Left colon (tissue), 2 donors: ENCODE measurements around the gene MEF2A. TPM values are rescaled to one million over a fixed set of nuclear protein-coding genes. Genes with fewer than 3 reads are reported as not detected.
A peak's percentile ranks its signal among the peaks of the same experiment; 100 is the strongest.
"Not testable (repeated sequence)": the region's sequence is repeated elsewhere in the genome, so short reads cannot be mapped to it uniquely, and the experiment has no call there.

ENCODE experiments used
- ATAC-seq: fragments of 200-7000 bp; cut with Tn5 transposase; one replicate; pipeline ENCODE4 v1.9.1; 2020; ENCODE audit warnings: mild to moderate bottlenecking, moderate library complexity
- DNase-seq, 2 donors: peaks; one replicate each; pipeline ENCODE4 v3.0.0-alpha.2; 2020
- intact Hi-C, 2 donors: fragments of 100-400 bp; cut with DNase I in 1 of 2; cut with micrococcal nuclease in 1 of 2; formaldehyde crosslinking; loops; one replicate each; pipeline versions ENCODE4 v1.11.2 to v1.14.0; 2022; cut with DNase I, micrococcal nuclease
- total RNA-seq, 2 donors: library from RNA; stranded (reverse); fragmentation: NEBNext Ultra II Directional; extraction: Animal tissue kit (Norgen Biotek cat#: 25700); gene quantifications; one replicate each; pipeline ENCODE4 v1.2.1, GENCODE V29; 2021
- donor health status: DM: no; HTN: no; CAD: no.
- donor health status: DM: yes; HTN: yes; CAD: no.

The MEF2A gene
- total RNA-seq, 2 donors from 2014 or later = 35.3 to 40.5 TPM

DNA sequence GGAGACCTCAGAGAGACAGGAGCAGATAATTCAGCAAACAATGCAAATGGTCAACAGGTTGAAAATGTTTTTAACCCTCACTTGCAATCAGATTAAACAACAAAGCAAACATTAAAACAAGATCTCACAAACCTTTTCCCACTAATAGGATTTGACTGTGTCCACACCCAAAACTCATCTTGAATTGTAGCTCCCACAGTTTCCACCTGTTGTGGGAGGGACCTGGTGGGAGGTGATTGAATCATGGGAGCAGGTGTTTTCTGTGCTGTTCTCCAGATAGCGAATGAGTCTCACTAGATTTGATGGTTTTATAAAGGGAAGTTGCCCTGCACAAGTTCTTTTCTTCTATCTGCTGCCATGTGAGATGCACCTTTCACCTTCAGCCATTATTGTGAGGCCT, 168.8 kb downstream of the MEF2A start:
- no peak for ATAC-seq
- no peak for DNase-seq
- intact Hi-C loops = no loop called here

DNA sequence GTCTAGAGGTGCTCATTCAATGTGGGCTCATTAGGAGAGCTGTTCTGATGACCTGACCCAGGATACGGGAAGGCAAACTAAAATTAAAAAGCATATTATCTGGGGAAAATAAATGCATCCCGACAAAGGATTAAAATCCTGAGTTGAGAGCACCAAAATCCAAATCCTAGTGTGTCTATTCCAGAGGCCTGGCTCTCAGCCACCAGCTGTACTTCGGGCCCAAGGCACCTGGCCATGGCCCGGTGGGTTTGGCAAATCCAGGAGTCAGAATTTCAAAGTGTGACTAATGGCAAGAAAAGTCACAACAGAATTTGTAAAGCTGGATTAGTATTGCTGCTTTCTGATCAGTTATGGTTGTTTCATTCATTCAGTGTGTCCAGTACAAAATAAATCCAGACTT, 170.1 kb downstream of the MEF2A start:
- DNase-seq (no peak), ATAC-seq (no peak)
- intact Hi-C loops = no loop called here

DNA sequence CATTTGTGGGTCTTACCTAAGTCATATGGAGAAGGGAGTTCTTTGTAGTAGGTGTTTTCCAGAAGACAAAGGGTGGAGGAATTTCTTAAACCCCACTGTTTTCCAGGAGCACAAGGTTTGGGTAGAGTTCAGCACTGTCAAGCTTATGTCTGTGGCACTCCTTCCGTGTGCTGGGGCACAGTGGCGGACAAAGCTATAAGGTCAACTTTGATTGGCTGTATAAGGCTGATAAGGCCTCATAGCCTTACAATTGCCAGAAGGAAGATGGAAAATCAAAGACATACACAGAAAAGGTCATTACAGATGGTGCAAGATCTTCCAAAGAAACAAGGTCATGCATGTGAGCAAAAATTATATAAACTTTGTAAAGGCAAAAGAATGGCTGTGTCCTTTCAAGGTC, 170.9 kb downstream of the MEF2A start:
- DNase-seq (no peak), ATAC-seq (no peak)
- intact Hi-C loops = no loop called here

DNA sequence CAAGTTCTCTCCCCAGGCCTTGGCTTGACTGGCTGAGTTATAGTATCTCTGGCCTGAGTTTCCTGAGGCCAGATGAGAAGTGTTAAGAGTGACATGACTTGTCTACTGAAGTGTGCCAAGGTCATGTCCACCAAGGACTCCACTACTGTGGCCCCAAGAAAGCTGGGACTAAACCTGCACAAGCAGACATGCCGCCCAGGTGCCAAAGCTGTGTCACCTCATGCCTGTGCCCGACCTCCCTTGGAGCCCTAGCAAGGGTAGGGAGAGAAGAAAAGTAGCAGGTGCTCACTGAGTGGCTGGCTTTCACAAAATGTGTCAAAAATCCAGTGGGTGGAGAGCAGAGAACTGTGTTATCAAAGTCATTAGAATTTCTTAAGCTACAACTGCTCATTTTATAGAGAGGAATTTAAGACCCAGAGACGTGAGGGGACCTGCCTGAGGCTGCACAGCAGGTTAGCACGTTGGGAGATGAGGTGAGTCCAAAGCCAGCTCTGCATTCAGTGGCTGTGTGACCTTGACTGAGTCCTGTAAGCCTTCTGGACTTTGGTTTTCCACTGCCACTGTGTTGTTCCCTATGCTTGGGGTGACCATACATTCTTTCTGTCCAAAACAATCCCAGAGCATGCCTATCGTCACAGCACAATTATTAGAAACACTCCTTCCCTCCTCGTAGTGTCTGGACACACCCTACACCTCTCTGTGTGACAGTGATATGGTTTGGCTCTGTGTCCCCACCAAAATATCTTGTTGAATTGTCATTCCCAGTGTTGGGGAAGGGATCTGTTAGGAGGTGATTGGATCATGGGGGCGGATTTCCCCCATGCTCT, 172.4 kb downstream of the MEF2A start:
- intact Hi-C loops = no loop called here
- ATAC-seq = no peak

DNA sequence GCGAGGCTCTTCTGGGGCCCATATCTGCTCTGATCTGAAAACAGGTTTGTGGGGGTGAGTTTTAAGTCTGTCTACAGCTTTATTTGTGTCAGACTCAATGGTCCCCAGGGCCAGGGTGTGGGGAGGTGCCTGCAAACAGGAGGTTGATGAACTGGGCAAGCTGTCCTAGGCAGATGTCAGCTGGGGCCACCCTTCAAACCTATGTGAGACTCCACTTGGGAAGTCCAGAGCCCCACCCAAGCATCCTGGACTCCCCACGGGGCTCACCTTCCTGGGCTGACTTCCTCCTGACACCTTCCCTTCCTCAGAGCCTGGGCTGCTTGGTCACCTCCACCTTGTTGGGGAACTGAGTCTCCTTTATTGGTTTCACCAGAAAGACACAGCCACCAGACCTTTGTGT, 176.1 kb downstream of the MEF2A start:
- ATAC-seq (no peak), DNase-seq (no peak)
- intact Hi-C loops = no loop called here

More for the DNA sequence above, 172.4 kb downstream of the MEF2A start:
- DNase-seq = no peak

DNA sequence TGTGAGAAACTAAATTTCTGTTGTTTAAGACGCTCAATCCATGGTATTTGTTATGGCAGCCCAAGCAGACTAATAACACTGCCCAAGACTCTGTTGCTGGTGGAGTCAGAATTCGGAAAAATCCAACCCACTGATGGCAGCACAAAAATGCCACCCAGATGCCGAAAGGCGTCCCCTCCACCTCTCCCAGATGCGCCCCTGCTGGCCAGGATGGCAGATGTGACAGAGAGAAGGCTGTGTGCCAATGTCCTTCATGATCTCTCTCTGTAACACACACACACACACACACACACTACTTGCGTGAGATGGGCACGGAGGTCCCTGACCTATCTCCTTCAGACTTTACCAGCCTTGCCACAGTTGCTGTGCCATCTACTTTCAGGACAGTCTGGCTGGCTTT, 178.4 kb downstream of the MEF2A start:
- ATAC-seq (no peak), DNase-seq (no peak)
- intact Hi-C loops = no loop called here

DNA sequence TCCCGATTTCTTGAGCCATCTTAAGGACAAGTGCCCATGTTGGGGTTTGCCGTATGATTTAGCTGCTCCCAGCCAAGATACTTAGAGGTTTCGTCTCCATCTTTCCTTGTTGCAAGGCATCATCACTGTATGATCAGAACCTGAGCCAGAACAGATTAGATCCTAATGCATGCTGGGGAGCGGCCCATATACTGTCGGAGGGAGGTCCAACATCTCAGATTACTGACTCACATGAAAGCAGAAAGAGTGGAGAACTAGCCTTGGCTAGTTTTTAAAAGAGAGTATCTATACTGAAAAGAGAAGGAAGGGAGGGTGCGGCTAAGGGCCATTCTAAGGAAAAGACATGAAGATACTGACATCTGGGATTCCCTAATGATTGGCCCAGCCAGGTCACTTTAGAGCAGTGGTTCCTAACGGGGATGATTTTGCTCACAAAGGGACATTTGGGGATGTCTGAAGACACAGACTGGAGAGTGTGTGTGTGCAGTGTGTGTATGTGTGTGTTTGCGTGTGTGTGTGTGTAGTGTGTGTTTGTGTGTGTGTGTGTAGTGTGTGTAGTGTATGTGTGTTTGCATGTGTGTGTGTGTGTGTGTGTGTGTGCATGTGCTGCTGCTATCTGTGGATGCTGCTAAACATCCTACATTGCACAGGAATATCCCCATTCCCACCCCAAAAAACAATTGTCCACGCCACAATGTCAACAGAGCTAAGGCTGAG, 179.7 kb downstream of the MEF2A start:
- DNase-seq (no peak), ATAC-seq (no peak)
- intact Hi-C loops = no loop called here

DNA sequence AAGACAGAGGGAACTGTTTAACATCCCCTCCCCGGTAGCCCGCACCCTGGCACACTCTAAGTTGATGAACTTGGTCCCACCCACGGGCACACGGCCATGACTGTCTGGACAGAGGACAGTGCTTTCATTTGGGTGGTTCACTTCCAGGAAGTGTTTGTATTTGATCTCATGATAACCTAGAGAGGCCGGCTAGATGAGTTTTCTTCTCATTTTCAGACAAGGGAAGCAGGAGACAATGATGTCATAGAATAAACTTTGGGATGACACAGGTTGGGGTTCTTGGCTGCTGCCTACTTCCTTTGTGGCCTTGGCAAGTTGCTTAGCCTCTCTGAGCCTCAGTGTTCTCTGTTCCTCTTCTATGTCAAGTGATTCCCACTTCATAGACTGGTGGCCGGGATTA, 183.6 kb downstream of the MEF2A start:
- peak; percentile 95 for ATAC-seq
- intact Hi-C loops = no loop called here
- peak in 1 of 2 donors; percentile 60 for DNase-seq

DNA sequence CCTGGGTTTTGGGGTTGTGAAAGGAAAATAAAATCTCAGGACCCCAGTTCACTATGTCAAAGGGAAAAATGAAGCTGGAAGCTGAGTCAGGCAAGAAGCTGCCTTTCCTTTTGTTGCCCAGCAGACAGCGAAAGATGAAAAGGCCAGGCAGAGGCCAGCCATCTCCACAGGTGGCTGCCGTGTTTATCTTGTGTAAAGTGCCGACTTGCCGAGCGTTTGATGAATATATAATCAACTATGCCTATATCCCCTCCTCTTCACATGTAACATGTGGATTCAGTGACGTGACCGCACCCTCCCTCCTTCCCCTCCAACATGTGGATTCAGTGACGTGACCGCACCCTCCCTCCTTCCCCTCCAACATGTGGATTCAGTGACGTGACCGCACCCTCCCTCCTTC, 184.5 kb downstream of the MEF2A start:
- intact Hi-C loops, DNase-seq, ATAC-seq: not testable (repeated sequence)

DNA sequence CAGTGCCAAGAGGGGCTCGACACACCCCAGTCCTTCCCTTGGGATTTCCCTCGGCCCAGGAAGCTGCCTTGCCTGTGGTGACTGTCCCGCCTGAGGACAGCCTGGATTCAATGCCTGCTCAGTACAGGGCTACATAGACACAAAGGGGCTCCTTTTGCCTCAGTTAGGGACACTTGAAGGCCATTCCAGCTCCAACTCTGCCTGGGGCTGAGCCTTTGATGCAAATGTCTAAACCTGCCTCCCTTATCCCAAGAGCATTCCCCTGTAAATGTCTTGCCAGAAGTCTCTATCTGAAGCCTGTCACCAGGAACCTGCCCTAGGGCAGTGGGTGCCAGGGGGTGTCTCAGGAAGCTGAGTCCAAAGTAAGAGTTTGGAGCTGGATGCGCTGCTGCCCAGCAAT, 186.8 kb downstream of the MEF2A start:
- intact Hi-C loops = no loop called here
- ATAC-seq (no peak), DNase-seq (no peak)

DNA sequence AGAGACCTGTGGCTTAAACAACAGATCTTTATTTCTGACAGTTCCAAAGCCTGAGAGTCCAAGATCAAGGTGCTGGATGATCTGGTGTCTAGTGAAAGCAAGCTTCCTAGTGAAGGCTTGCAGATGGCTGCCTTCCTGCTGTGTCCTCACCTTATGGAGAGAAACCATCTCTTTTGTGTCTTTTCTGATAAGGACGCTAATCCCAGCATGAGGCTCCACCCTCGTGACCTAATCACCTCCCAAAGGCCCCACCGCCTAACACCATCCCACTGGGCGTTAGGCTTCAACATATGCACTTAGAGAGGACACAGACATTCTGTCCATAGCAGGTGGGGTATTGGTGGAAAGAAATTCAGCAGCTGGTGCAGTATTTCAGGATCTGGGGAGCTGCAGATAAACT, 187.3 kb downstream of the MEF2A start:
- intact Hi-C loops = no loop called here
- DNase-seq (no peak), ATAC-seq (no peak)

DNA sequence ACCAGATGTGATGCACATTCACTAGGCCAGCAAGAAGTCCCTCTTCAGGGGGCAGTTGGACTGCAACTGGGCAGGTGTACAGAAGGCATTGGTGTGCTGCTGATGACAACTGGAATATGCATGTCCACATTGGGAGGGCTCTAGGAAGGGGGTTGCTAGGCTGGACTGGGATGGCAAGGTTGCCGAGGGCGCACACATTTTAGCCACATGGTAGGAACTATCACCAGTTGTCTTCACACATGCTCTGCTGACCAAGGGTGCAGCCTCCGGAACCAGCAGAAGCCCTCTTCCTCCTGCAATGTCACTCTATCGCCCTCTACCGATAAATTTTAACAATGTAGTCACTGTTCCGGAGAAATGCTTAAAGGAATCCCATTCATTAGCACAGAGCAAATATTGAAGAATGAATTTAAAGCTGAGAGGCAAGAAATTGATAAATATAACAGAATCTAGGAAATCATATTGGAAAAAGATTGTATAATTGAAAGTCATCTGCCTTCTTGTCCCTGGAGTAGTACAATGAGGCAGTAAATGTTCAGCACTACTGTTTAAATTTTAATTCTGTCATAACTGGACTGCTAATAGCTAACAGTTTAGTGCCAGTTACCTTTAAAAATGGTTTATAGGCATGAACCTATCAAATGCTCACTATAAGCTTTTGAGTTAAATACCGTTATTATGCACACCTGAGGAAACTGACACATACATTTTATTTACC, 190.1 kb downstream of the MEF2A start:
- intact Hi-C loops = loop anchor here in 1 of 2 donors (5.0 kb wide), 1 partner anchor 484 kb away; no protein-coding TSS in a partner anchor
- DNase-seq (peak in 1 of 2 donors; percentile 48), ATAC-seq (peak; percentile 93)

DNA sequence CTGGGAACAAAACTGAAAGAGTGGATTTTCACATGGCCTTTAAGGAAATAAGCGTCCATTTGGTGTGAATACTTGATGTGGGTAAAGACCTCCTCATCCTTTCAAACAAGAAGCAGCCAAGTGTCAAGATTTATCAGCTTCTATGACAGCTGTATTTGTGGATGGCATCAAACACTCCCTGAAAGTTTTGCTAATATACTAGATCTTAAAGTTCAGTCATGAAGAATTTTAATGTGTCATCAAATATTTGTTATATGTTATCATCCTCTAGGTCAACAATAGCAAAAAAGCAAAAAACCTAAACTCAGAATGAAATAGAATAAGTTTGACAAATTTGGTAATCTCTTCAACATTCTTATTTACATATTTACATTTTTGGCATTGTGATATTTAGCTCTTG, 196.5 kb downstream of the MEF2A start:
- DNase-seq (no peak), ATAC-seq (no peak)
- intact Hi-C loops = no loop called here

DNA sequence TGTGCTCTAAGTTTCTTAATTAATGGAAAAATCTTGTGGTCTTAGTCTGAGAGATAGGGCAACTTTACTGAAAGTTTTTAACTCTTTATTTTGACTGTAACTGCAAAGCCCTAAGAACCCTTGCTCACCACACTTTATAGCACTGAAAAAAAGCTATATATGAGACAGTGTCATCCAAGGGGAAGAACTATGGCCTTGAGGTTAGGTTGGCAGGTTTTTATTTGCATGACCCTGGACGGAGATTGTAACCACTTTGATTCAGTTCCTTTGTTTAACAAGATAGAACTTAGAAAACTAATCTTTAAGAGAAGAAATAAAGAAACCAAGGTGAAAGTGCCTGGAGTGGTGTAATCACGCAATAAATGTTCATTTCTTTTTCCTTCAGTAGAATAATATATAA, 198.0 kb downstream of the MEF2A start:
- no peak for DNase-seq
- intact Hi-C loops = no loop called here
- no peak for ATAC-seq

DNA sequence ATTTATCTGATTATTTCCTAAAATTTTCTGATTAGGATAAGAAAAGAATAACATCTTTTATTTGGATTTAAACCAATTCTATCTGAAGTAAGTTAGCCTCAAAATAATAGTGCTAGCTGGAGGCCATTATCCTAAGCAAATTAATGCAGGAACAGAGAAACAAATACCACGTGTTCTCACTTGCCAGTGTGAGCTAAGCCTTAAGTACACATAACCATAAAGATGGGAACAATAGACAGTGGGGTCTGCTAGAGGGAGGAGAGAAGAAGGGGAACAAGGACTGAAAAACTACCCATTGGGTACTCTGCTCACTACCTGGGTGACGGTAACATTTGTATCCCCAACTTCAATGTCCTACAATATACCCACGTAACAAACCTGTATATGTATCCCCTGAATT, 198.7 kb downstream of the MEF2A start:
- ATAC-seq = no peak
- intact Hi-C loops = no loop called here
- DNase-seq = no peak

Other genes starting within 250 kb of the MEF2A start
- 10 to 100 TPM in 1 of 2 donors, 1 to 10 TPM in 1; 6.0 to 10.2 TPM for gene LYSMD4, start 167.5 kb downstream of the MEF2A start, total RNA-seq